ENCODE results near the gene RASGEF1C. TPM values are rescaled to one million over a fixed set of nuclear protein-coding genes. Genes with fewer than 3 reads are reported as not detected.
A peak's percentile ranks its signal among the peaks of the same experiment; 100 is the strongest.

The RASGEF1C gene
- total RNA-seq, 1 donor from 2014 or later = not detected

DNA sequence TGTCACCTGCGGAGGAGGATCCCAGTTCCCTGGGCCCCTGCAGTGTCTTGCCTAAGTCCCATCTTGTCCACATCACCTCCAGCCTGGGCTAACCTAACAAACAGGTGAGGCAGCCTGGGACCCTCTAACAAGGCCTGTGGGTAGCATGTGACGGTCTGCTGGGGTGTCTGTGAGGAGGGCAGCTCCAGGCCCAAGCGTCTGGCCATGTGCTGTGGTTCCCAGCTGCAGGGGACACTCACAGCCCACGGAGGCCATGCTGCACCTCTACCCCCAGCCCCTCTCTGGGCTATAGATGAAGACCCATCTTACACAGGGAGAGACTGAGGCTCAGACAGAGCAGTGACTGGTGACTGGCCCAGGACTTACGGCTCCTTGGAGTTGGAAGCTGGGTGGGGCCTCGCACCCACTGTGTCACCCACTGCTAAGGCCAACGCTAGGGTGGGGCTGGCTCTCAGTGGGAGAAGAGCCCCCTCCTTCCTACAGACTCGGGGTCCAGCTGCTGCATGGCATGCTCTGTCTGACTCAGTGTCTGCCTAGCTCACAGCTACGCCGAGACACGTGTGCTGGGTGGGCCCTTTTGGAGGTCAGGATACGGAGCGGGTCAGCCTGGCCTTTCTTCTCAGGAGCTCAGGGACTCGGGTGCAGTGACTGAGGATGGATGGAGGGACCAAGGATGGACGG lies 96.7 kb downstream of the RASGEF1C start:
- H3K27ac ChIP-seq = no peak overlapping the region
- no peaks in the 10 kb centered on the region for H3K36me3 ChIP-seq
- intact Hi-C loops (cut with DNase I) = no loop called here
- TF ChIP-seq, protein P1, sequence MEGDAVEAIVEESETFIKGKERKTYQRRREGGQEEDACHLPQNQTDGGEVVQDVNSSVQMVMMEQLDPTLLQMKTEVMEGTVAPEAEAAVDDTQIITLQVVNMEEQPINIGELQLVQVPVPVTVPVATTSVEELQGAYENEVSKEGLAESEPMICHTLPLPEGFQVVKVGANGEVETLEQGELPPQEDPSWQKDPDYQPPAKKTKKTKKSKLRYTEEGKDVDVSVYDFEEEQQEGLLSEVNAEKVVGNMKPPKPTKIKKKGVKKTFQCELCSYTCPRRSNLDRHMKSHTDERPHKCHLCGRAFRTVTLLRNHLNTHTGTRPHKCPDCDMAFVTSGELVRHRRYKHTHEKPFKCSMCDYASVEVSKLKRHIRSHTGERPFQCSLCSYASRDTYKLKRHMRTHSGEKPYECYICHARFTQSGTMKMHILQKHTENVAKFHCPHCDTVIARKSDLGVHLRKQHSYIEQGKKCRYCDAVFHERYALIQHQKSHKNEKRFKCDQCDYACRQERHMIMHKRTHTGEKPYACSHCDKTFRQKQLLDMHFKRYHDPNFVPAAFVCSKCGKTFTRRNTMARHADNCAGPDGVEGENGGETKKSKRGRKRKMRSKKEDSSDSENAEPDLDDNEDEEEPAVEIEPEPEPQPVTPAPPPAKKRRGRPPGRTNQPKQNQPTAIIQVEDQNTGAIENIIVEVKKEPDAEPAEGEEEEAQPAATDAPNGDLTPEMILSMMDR (IDR thresholded peaks at IDR 0.05) = no peak
- peaks cover 8% of the 10 kb centered on the region for H3K9me3 ChIP-seq
- H3K4me1 ChIP-seq = no peaks in the 10 kb centered on the region
- DNase-seq = no peak
- ATAC-seq = no peak
- no peak overlapping the region for H3K4me3 ChIP-seq
- no peaks in the 10 kb centered on the region for H3K27me3 ChIP-seq (ENCODE audit: low read depth)

DNA sequence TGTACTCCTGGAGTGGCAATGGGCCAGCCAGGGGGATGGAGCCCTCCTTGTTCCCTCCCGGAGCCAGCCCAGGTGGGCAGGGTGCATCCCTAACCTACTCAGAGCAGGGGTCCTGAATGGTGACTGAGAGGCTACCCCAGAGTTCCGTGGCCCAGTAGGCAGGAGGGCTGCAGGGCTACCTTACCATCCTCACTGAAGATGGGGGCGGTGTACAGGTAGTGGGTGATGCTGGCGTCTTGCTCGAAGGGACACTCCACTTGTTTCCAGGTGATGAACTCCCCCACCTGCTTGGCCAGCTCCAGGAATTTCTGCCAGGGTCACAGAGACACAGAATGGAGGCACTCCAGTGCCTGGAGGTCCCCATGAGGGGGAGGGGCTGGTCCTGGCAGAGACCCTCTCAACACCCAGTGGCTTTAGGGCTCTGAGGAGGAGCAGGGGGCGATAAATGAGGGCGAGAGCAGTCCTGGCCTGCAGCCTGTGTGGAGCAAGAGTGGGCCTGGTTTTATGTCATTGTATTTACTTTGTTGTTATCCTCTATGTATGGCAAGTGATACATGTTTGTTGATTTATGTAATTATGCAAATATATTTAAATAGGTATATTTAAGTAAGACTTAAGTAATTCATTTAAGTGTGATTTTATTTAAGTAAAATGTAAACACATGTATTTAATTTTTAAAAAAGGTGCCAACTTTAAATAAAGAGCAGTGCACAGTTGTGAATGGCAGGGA lies 97.6 kb downstream of the RASGEF1C start:
- H3K27me3 ChIP-seq (ENCODE audit: low read depth) = no peaks in the 10 kb centered on the region
- DNase-seq (no peak), ATAC-seq (peak; percentile 13 to 16)
- H3K4me3 ChIP-seq = no peak overlapping the region
- peaks cover 17% of the 10 kb centered on the region for H3K9me3 ChIP-seq
- TF ChIP-seq, protein P1 (IDR thresholded peaks at IDR 0.05) = no peak
- no peaks in the 10 kb centered on the region for H3K4me1 ChIP-seq
- H3K36me3 ChIP-seq = no peaks in the 10 kb centered on the region
- H3K27ac ChIP-seq = no peak overlapping the region
- intact Hi-C loops (cut with DNase I) = no loop called here

- TF ChIP-seq, protein P1 (IDR thresholded peaks at IDR 0.05) = no peak
- Histone ChIP-seq H3K27ac (no peak overlapping the region), H3K9me3 (peaks cover 20% of the 10 kb centered on the region), H3K4me3 (no peak overlapping the region), H3K27me3 (ENCODE audit: low read depth) (no peaks in the 10 kb centered on the region), H3K4me1 (no peaks in the 10 kb centered on the region), H3K36me3 (no peaks in the 10 kb centered on the region)
- intact Hi-C loops (cut with DNase I) = no loop called here
- no peak for DNase-seq
- no peak for ATAC-seq
Measured at GRCh38 chr5:180109920-180110319, 99.1 kb downstream of the RASGEF1C start.

DNA sequence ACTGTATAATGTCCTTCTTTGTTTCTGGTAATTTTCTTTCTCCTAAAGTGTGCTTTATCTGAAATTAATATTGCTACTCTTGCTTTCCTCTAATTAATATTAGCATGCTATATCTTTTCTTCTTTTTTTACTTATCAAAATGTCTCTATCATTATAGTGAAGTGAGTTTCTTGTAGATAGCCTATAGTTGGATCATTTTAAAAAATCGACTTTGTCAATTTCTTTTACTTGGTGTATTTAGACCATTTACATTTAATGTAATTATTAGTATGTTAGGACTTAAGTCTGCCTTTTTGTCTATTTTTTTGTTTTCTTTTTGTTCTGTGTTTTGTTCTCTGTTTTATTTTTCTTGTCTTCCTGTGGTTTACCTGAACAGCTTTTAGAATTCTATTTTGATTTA lies 102.0 kb downstream of the RASGEF1C start:
- no peaks in the 10 kb centered on the region for H3K4me1 ChIP-seq
- H3K9me3 ChIP-seq = peaks cover 20% of the 10 kb centered on the region
- intact Hi-C loops (cut with DNase I) = no loop called here
- no peaks in the 10 kb centered on the region for H3K27me3 ChIP-seq (ENCODE audit: low read depth)
- H3K36me3 ChIP-seq = no peaks in the 10 kb centered on the region
- TF ChIP-seq, protein P1 (IDR thresholded peaks at IDR 0.05) = no peak
- no peak for DNase-seq
- H3K4me3 ChIP-seq = no peak overlapping the region
- no peak overlapping the region for H3K27ac ChIP-seq
- no peak for ATAC-seq

DNA sequence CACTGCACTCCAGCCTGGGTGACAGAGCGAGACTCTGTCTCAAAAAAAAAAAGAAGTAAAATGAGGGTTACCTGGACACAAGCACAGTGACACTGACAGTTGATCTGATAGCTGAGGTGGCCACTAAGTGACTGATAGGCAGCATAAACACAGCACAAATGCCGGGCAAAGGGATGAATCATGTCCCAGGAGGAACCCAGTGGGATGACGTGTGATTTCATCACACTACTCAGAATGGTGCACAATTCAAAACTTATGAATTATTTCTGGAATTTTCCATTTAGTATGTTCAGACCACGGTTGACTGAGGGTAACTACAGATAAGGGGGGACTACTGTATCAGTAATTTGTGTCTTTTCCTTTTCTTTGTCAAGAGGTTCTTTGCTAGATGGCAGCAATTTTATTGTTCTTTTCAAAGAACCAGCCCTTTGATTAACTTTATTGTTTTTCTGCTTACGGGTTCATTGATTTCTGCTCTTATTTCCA lies 103.1 kb downstream of the RASGEF1C start:
- H3K27me3 ChIP-seq (ENCODE audit: low read depth) = no peaks in the 10 kb centered on the region
- H3K4me1 ChIP-seq = no peaks in the 10 kb centered on the region
- no peaks in the 10 kb centered on the region for H3K36me3 ChIP-seq
- peaks cover 20% of the 10 kb centered on the region for H3K9me3 ChIP-seq
- no peak for ATAC-seq
- no peak overlapping the region for H3K27ac ChIP-seq
- intact Hi-C loops (cut with DNase I) = no loop called here
- no peak for DNase-seq
- TF ChIP-seq, protein P1 (IDR thresholded peaks at IDR 0.05) = no peak
- H3K4me3 ChIP-seq = no peak overlapping the region

Measured in lower lobe of right lung (tissue), 2 donors.